ENCODE results near the gene SEPTIN10.

The SEPTIN10 gene

GRCh38 chr2:109521233-109522062 is 92.3 kb downstream of the SEPTIN10 start:
- DNase-seq = no peak

DNA sequence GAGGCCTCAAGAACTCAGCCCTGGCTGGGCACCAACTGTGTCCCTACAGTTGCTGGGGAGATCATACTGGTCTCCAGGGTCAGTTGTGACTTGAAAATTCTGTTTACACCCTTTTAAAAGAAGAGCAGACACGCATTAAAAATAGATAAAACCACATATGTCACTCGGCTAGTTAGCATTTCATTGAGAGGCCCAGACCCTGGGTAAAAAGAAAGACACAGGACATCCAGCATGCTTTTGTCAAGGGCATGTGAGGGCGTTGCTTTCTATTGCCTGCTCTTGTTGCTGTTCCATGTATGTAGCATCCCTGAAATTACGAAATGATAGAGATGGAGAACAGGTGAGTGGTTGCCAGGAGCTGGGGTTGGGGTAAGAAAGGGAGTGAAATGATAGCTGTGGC is 94.3 kb downstream of the SEPTIN10 start:
- DNase-seq = no peak

DNA sequence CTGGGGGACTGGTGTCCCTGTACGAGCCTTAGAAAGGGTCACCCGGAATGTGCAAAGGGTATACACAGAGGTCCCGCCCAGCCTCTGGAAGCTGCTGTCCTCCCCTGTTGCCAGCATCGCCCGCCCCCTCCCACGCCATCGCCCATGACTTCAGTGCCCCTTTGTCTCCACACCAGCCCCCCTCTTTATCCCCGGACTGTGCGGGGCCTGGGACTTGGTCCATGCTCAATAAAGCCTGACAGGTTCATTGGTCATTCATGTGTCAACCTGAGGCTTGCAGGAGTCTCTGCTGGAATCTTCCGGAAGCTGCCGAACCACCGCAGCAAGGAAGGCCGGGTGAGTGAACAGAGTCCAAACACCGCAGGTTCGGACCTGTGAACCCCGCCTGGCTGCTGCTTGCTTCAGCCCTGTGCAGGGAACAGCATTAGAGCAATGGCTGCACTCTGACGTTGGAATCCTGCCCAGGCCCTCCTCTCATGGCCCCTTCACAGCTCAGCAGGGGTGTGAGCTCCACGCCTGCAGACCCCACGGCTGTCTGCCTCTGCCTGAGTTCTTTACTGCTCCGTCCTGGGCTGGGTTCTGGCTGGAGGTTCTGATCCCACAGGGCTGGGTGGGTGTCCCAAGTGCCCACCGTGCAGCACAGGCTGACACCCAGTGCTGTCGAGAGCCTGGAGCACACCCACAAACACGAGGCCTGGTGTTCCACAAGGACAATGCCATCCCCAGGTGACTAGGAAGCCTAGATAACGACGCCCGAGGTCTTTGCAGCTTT is 96.5 kb downstream of the SEPTIN10 start:
- DNase-seq = no peak

GRCh38 chr2:109516445-109517117 is 97.2 kb downstream of the SEPTIN10 start:
- no peak for DNase-seq

- no peak for DNase-seq
These were observed 98.9 kb downstream of the SEPTIN10 start for GRCh38 chr2:109514857-109515256.

DNA sequence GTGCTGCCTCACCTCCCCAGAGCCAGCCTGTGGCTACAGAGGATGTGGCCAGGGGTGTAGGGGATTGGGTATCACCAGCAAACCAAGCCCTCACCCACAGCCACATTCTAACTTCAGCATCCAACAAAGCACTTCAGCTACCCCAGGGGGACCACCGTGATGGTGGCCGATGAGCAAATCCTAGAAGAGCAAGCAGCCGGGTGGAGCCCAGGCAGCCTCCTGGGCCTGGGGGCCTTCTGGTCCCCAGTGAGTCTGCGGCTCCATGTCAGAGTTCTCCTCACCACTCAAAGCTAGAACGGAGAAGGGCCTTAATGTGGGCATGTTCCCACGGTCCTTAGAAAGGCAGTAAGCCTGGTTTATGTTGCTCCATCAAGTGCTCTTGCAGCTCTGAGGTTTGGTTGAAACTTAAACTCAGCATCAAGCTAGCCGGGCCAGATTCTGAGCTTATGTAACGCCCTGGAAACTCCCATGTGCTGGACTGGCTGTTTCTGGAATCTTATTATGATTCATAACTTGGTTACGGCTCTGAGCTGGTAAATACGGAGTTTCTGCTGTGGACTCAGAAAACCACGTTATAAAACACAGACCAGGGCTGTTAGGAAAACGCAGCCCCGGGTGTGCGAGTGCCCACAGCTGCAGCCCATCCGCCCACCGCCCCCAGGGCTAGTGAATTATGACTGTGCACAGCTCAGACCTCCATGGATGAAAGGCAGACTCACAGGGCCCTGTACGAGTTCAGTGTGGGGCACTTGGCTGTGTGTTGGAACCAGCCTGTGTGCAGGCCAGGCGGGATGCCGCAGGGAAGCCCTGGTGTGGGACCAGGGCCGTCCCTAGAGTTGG is 99.8 kb downstream of the SEPTIN10 start:
- DNase-seq = no peak

GRCh38 chr2:109513230-109513629 is 100.5 kb downstream of the SEPTIN10 start:
- DNase-seq = no peak

DNA sequence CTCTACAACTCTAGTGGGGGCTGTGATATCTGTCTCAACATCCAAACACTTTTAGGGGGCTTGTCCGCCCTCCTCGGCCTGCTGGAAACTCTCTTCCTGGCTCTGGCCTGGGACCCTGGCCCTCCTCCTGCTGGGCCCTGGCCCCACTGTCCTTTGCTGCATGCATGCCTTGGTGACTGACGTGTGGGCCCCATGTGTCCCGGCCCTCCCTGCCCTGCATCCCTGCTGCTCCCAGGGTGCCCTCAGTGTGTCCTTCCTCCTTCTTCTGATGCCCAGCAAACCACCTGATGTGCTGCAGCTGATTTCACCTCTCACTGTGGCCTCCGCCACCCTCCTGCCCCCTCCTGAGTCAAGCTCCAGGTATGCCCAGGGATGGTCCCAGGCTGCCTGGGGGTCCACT is 101.7 kb downstream of the SEPTIN10 start:
- no peak for DNase-seq

DNA sequence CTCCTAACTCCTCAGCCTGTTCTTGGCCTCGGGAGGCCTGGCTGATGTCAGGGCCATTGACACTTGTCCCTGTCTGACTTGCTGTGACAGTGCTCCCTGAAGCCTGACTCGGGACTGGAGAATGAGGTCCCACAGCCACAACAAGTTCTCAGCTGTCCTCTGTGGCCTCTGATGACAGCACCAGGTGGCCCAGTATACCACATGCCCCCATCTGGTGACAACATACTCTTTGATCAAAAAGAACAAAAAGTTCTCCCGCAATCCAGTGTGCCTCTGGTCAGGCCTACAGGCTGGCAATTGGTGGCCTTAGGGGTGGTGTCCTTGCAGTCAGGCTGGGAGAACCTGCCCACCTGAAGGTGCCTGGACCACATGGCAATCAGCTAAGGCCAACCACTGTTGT is 102.6 kb downstream of the SEPTIN10 start:
- DNase-seq = no peak

GRCh38 chr2:109510136-109511028 is 103.4 kb downstream of the SEPTIN10 start:
- DNase-seq = peak; percentile 53 to 65 (median 54)

DNA sequence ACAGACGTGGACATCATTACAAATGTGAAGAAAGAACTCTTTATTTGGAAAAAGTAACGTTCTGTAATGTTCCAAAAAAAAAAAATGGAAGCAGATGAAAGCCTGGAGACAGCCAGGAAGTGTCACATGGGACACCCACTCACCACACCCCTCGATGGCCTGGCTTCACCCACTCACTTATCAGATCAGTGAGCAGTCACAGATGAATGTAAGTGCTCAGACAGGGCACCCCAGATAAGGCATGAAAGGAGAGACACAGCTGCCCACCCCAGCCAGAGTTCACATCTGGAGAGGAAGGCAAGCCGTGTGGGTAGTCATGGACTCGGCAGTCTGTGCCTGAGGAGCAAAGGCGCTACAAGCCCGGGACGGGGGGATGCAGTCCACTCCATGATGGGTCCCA is 105.2 kb downstream of the SEPTIN10 start:
- no peak for DNase-seq

GRCh38 chr2:109507828-109508227 is 105.9 kb downstream of the SEPTIN10 start:
- DNase-seq = no peak

- no peak for DNase-seq
These were observed 106.5 kb downstream of the SEPTIN10 start for GRCh38 chr2:109507217-109507616.

DNA sequence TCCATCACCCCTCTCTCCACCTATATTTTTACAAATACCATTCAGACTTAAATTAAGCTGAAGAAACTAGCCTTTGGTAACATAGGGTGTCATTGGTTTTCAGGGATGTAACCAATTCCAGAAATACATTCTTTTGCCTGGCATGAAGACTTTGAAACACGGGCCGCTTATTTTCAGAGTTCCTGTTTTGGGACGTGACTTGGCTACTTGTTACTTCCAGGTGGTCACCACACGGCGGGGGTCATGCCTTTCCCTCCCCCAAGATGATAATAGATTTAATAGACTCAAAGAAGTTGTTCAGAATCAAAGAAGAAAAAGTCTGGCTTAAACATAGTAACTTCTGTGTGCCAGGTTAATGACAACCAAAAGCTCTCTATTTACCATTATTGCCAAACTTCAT is 110.6 kb downstream of the SEPTIN10 start:
- DNase-seq = no peak

DNA sequence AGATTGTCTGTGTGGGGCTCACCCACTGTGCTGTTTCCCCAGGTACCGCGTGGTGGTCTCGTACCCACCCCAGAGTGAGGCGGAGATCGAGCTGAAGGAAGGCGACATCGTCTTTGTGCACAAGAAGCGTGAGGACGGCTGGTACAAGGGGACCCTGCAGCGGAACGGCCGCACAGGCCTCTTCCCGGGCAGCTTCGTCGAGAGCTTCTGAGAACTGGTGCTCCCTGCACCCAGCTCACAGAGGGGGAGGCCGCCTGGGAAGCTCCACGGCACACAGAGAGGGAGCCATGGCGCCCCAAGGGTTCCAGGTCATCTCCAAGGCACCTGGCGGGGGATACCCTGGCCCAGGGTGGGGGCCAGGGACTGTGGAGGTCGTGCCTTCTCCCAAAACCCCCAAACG is 112.3 kb downstream of the SEPTIN10 start:
- no peak for DNase-seq

DNA sequence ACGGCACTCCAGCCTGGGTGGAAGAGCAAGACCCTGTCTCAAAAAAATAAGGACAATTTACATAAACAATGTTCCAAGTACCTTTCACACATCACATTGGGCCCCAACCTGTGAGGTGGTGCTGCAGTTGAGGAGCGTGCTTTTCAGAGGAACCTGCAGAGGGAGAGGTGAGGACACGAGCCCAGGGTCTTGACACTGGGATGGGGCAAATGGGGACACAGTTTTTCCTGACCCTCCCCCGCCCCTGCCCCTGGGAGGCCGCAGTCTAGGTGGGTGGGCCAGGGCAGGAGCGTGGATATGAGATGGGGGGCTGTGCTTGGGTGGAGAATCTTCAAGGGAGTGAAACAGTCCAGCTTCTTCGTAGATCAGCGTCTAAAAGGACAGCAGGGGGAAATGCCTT is 112.9 kb downstream of the SEPTIN10 start:
- no peak for DNase-seq

DNA sequence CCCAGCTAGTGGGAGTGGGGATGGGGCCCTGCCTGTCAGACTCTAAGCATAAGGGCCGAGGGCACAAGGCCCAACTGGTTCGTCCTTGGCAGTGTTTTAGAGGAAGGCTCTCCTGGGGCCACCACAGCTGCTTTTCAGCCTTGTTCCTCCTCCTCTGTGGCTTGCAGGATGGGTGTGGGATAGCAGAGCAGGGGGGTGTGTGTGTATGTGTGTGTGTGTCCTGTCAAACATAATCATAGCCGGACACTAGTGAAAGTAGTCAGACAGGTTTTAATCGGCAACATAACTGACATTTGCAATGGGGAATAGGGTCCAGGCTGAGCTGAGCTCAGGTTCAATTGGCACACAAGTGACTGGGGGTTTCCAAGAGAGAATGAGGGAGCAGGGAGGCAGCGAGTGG is 114.2 kb downstream of the SEPTIN10 start:
- DNase-seq = no peak

DNA sequence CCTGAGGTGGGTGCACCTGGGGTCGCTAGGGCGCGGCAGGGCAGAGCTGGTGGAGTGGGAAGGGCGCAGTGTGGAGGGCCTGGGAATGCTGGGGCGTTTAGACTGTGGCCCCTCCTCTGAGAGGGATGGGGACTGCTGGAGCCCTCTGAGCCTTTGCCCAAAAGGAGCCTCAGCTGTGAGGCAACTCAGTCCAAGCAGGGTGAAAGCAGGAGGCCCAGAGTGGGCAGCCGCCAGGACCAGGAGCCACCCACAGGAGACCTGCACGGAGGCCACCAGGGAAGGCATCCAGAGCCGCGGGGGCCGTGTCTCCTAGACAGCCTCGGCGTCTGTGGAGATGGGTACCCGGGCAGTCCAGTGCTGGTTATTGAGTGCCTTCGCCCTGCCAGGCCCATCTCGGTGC is 114.9 kb downstream of the SEPTIN10 start:
- no peak for DNase-seq

DNA sequence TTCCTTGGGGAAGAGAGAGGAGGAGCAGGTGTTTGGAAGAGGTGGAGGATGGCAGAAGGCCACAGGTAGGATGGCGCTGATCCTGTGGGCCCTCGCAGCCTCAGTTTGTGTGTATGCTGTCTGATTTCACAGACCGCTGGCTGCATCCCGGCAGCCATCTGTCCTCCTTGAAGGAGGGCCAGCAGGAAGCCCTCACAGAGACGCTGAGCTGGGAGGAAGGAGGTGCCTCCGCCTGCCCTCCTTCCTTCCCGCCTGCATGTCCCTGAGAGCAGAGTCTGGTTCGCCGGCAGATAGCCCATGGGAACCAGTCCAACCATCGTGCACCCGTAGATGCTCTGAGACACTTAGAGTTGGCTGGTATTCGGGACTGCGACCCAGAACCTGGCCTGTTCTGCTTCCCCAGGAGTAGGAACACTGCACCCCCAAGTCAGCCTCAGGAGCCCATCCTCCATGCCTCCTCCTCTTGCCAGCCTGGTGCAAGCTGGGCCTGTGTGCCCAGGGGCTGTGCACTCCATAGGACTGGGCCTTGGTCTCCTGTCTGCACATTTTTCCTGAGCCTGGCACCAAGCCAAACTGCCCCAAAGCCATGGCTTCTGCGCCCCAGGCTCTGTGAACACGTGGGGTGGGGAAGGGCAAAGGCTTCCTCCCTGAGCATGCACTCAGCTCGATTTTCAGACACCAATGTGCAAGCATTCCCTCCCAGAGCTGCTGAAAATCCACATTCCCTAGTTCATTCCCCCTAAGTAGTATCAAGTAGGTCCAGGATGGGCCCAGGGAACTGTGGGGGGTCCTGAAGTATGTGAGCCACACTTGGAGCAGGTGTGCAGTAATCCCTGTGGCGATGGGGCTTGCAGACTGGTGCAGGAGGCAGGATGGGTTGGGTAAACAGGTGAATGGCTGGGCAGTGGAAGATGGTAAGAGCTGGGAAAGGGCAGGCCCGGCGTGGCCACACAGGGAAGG is 115.6 kb downstream of the SEPTIN10 start:
- no peak for DNase-seq

GRCh38 chr2:109497463-109497862 is 116.3 kb downstream of the SEPTIN10 start:
- DNase-seq = no peak
